CD4-positive, alpha-beta T cell (primary cell): Measurements from ENCODE around the gene ABCC4. TPM values are rescaled to one million over a fixed set of nuclear protein-coding genes. Genes with fewer than 3 reads are reported as not detected.

Experiments used
- ATAC-seq: fragments of 200-7000 bp; cut with Tn5 transposase; one replicate; pipeline ENCODE4 v1.10.0; 2022; ENCODE audit warnings: mild to moderate bottlenecking; ENCODE audit not compliant: poor library complexity
- CTCF ChIA-PET: fragments of 350-600 bp; sonication (Branson Sonifier 250); formaldehyde crosslinking; loops from one replicate; lab custom pipeline; 2021; ENCODE audit warnings: antibody characterized with exemption, inconsistent platforms; lab: Charles Lee
- POLR2A ChIA-PET: fragments of 350-600 bp; sonication (Branson Sonifier 250); formaldehyde crosslinking; loops from one replicate; lab custom pipeline; 2021; ENCODE audit warnings: antibody characterized with exemption, inconsistent platforms; lab: Charles Lee
- DNase-seq, 14 experiments: peaks; one replicate each; pipeline ENCODE4 v3.0.0-alpha.2; 2013 to 2020; ENCODE audit warnings: mixed read lengths in 2 of 14
- H3K27ac ChIP-seq, 2 donors: one replicate each; pipeline versions ENCODE4 v1.5.1 to v1.7.0; 2013; ENCODE audit warnings: low read length in 2 of 2, low read depth in 1 of 2, mild to moderate bottlenecking in 1 of 2
- H3K27me3 ChIP-seq, 2 experiments: 1 replicate in 1 of 2; 2 replicates in 1 of 2; pipeline versions ENCODE4 v1.6.1 to v1.7.0; 2013; ENCODE audit warnings: low read length in 2 of 2, control low read depth in 1 of 2, mild to moderate bottlenecking in 1 of 2, moderate library complexity in 1 of 2; ENCODE audit not compliant: insufficient read depth in 2 of 2, control insufficient read depth in 1 of 2
- H3K36me3 ChIP-seq: one replicate; pipeline ENCODE4 v1.6.1; 2013; ENCODE audit warnings: low read length, control low read depth; ENCODE audit not compliant: insufficient read depth
- H3K4me1 ChIP-seq: one replicate; pipeline ENCODE4 v1.6.1; 2013; ENCODE audit warnings: low read length, control low read depth; ENCODE audit not compliant: insufficient read depth
- H3K4me3 ChIP-seq: one replicate; pipeline ENCODE4 v1.5.1; 2013; ENCODE audit warnings: mild to moderate bottlenecking, low read length, moderate library complexity
- H3K9me3 ChIP-seq, 2 experiments: 1 replicate in 1 of 2; 2 replicates in 1 of 2; pipeline versions ENCODE4 v1.6.1 to v1.7.0; 2013; ENCODE audit warnings: low read length in 2 of 2, mild to moderate bottlenecking in 2 of 2, control low read depth in 1 of 2, moderate library complexity in 1 of 2; ENCODE audit not compliant: control insufficient read depth in 1 of 2, insufficient read depth in 1 of 2
- H3K27ac Mint-ChIP-seq: one replicate; pipeline ENCODE4 v1.8.0; 2020; ENCODE audit warnings: mixed read lengths
- H3K27me3 Mint-ChIP-seq: one replicate; pipeline ENCODE4 v1.8.0; 2021; ENCODE audit warnings: mixed read lengths
- H3K36me3 Mint-ChIP-seq: one replicate; pipeline ENCODE4 v1.8.0; 2021; ENCODE audit warnings: low read depth, mixed read lengths
- H3K4me1 Mint-ChIP-seq: one replicate; pipeline ENCODE4 v1.8.0; 2021; ENCODE audit warnings: low read depth, mixed read lengths
- H3K4me3 Mint-ChIP-seq: one replicate; pipeline ENCODE4 v1.8.0; 2020; ENCODE audit warnings: mild to moderate bottlenecking, mixed read lengths
- H3K9me3 Mint-ChIP-seq: one replicate; pipeline ENCODE4 v1.8.0; 2020; ENCODE audit warnings: mixed read lengths
- CTCF ChIP-seq: fragments of 200-600 bp; IDR thresholded peaks from one replicate; pipeline ENCODE4 v1.8.0; 2022; ENCODE audit warnings: antibody characterized with exemption, mild to moderate bottlenecking
- intact Hi-C, 2 experiments: fragments of 100-400 bp; cut with DNase I in 1 of 2; cut with micrococcal nuclease in 1 of 2; formaldehyde crosslinking; loops; one replicate each; pipeline versions ENCODE4 v1.15.1 to v1.9.0; 2023 to 2025; cut with DNase I, micrococcal nuclease
- total RNA-seq, 174 experiments: library from RNA in 2 of 174; stranded (reverse) in 2 of 174; gene quantifications; one replicate each; pipeline ENCODE4 v1.2.3 and lab custom pipeline; 2021 to 2026

ABCC4 gene
- total RNA-seq, 2 experiments from 2014 or later = 4.0 to 4.4 TPM

- no peaks in the 10 kb centered on the region for H3K9me3 ChIP-seq
- H3K27ac Mint-ChIP-seq = no peak overlapping the region
- no peak for TF ChIP-seq CTCF
- H3K9me3 Mint-ChIP-seq = no peaks in the 10 kb centered on the region
- H3K27me3 Mint-ChIP-seq = no peaks in the 10 kb centered on the region
- intact Hi-C loops = no loop called here
- no peaks in the 10 kb centered on the region for H3K4me1 ChIP-seq
- H3K36me3 Mint-ChIP-seq = peaks cover 67% of the 10 kb centered on the region
- H3K4me1 Mint-ChIP-seq = peaks cover 4% of the 10 kb centered on the region
- H3K36me3 ChIP-seq = peaks cover 10% of the 10 kb centered on the region
- no peak overlapping the region for H3K4me3 ChIP-seq
- no peak overlapping the region for H3K27ac ChIP-seq
- H3K27me3 ChIP-seq = no peaks in the 10 kb centered on the region
- ATAC-seq = no peak
- H3K4me3 Mint-ChIP-seq = no peak overlapping the region
- DNase-seq = no peak
- ChIA-PET CTCF (no interaction called here), POLR2A (no interaction called here)
Measured at GRCh38 chr13:95044452-95045205, 256.6 kb downstream of the ABCC4 start.

- H3K4me1 ChIP-seq = no peaks in the 10 kb centered on the region
- H3K27ac ChIP-seq = no peak overlapping the region
- no peaks in the 10 kb centered on the region for H3K9me3 ChIP-seq
- Mint-ChIP-seq H3K27ac (no peak overlapping the region), H3K4me3 (no peak overlapping the region), H3K27me3 (no peaks in the 10 kb centered on the region), H3K4me1 (no peaks in the 10 kb centered on the region), H3K36me3 (peaks cover 78% of the 10 kb centered on the region), H3K9me3 (no peaks in the 10 kb centered on the region)
- TF ChIP-seq CTCF = no peak
- ChIA-PET POLR2A (no interaction called here), CTCF (no interaction called here)
- no peaks in the 10 kb centered on the region for H3K27me3 ChIP-seq
- no peak for DNase-seq
- H3K36me3 ChIP-seq = peaks cover 16% of the 10 kb centered on the region
- no peak overlapping the region for H3K4me3 ChIP-seq
- intact Hi-C loops = no loop called here
- ATAC-seq = no peak
Measured at GRCh38 chr13:95039415-95039814, 261.8 kb downstream of the ABCC4 start.

- no peak for TF ChIP-seq CTCF
- Histone ChIP-seq H3K36me3 (peaks cover 20% of the 10 kb centered on the region), H3K27me3 (no peaks in the 10 kb centered on the region), H3K4me3 (no peak overlapping the region), H3K9me3 (no peaks in the 10 kb centered on the region), H3K4me1 (no peaks in the 10 kb centered on the region), H3K27ac (no peak overlapping the region)
- intact Hi-C loops = no loop called here
- CTCF ChIA-PET = no interaction called here
- Mint-ChIP-seq H3K9me3 (no peaks in the 10 kb centered on the region), H3K4me3 (no peak overlapping the region), H3K4me1 (peaks cover 3% of the 10 kb centered on the region), H3K36me3 (peaks cover 78% of the 10 kb centered on the region), H3K27me3 (no peaks in the 10 kb centered on the region), H3K27ac (no peak overlapping the region)
- ATAC-seq (no peak), DNase-seq (no peak)
- POLR2A ChIA-PET = no interaction called here
Measured at GRCh38 chr13:95038949-95039348, 262.3 kb downstream of the ABCC4 start.
